GM21515 (cell line): ENCODE results near the gene GRM4.
"Not testable (repeated sequence)": the region's sequence is repeated elsewhere in the genome, so short reads cannot be mapped to it uniquely, and the experiment has no call there.

Experiments used
- ATAC-seq: cut with Tn5 transposase; IDR thresholded peaks from one replicate; pipeline ENCODE4 v1.9.1; 2021; ENCODE audit not compliant: unreplicated experiment

Gene GRM4

DNA sequence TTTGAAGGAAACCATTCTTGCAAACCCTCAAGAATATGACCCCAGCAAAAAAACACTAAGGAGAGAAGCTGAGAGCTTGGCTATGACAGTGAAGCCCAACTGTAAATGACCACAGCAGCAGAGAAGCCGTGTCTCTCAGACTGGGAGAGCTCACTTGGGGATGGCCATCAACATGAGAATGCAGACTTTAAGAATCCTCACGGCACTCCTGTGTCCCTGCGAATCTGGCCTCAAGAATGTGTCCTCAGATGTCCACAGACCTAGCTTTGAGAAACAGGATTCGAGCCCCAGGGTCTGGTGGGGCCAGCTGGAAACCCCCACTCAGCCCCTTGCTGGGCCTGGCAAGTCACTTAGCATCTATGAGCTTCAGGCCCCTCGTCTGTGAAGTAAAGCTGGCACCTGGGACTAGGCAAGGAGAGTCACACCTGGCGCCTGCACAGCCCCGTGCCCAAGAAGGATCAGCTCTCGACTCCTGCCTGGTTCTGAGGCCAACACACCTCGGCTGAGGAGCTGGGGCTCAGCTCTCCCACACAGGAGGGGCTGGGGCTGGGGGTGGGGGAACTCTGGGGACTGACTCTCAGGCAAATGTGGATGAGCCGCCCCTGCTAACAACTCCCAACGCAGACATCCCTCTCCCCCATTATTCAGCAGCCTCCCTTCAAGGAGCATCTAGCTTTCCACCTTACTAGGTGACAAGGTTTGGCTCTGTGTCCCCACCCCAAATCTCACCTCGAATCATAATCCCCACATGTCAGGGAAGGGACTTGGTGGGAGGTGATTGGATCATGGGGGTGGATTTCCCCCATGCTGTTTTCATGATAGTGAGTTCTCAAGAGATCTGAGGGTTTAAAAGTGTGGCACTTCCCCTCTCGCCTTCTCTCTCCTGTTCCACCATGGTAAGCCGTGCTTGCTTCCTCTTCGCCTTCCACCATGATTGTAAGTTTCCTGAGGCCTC lies 97.7 kb downstream of the GRM4 start:
- no peak for ATAC-seq

DNA sequence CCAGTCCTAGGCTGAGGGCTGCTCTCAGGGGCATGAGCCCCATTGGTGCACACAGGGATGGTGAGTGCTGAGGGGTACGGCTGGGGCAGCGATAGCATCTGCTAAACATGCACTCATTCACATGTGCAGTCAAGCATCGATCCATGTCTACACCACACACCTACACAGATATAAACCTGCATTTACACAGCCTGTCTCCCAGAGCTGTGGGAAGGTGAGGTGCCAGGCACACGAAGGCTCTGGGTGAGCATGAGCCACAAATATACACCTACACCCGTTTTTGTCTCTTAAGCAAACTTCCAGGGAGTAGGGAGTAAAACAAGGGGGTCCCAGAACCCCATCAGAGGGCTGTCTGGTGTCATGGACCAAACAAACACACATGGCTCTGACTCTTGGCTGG lies 99.3 kb downstream of the GRM4 start:
- ATAC-seq: no peak

DNA sequence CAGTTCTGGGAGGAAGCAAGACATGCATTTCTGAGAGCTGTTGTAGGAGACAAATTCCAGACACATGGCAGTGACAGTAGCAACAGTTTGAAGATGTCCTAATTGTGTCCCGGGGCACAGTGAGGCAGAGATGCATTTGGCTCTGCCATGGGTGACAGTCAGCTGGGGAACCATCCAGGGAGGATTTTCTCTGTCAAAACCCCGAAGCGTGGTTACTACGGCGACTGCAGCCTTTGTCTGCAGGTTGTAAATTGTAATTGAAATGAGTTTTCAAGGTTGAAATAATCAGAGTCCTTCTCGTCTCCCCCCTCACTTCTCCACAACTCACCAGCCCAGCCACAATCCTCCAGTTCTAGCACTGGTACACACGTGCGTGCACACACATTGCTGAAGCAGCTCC lies 100.1 kb downstream of the GRM4 start:
- ATAC-seq: no peak

DNA sequence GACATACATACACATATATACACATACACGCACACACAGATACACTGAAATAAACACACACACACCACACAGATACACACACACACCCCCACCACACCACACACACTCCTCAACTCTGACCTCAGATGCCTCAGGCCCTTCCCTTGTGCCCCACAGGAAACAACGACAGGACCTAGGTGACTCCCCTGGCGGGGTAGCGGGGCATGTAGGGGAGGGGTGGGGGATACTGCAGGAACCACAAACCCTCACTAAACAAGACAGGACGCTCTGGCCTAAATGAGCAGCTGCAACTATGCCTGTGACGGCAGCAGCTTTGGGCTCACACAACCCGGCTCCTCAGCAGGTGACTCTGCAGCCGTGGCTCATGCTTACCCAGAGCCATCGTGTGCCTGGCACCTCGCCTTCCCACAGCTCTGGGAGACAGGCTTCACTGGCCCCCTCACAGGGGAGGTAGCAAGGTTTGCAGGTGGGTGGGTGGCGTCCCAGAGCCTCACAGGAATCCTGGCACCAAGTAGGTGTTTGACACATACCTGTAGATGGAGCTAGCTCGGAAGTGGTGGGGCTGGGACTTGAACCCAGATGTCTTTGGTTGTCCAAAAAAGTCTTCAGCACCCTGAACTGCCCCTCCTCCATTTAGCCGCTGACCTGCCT lies 100.8 kb downstream of the GRM4 start:
- ATAC-seq: no peak

DNA sequence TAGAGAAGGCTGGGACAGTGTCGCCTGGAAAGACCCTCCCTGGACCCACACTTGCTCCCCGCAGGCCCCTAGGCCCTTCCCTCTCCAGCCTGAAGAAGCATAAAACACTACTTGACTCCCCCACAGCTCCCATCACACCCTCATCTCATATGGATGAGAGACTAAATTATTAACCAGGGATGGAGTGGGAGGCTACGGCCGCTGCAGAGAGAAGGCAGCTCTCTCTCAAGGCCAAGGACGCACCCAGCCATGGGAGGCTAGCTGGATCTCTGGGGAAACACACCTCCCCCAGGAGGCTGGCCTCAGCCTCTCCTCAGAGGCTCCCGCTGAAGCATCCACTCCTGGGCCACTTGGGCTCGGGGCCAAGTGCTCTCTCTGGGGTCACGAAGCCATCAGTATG lies 102.5 kb downstream of the GRM4 start:
- no peak for ATAC-seq

DNA sequence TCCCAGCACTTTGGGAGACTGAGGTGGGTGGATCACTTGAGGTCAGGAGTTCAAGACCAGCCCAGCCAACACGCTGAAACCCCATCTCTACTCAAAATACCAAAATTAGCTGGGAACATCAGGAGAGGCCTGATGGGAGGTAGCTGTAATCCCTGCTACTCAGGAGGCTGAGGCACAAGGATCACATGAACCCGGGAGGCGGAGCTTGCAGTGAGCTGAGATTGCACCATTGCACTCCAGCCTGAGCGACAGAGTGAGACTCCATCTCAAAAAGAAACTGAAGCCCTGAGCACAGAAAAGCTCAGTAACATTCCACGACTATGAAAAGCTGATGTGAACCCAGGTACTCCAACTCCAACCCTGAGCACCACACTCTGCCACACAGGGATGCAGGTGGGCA lies 103.9 kb downstream of the GRM4 start:
- ATAC-seq: not testable (repeated sequence)

DNA sequence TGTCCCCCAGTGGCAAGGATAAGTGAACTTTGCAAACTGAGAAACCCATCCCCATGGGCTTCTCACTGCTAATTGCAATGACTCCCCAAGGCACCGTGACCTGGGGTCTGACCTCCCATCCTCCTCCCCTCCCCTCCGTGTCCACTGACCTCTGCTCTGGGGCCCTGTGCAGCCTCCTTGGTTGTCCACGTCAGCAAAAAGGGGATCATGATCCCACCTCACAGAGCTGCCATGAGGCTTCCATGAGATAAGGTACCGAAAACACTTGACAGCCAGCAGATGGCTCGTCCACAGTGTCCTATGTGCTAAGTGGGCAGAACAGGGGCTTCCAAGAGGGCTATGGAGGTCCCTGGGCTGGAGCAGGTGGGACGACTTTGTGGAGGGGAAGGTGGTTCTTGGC lies 104.5 kb downstream of the GRM4 start:
- no peak for ATAC-seq

DNA sequence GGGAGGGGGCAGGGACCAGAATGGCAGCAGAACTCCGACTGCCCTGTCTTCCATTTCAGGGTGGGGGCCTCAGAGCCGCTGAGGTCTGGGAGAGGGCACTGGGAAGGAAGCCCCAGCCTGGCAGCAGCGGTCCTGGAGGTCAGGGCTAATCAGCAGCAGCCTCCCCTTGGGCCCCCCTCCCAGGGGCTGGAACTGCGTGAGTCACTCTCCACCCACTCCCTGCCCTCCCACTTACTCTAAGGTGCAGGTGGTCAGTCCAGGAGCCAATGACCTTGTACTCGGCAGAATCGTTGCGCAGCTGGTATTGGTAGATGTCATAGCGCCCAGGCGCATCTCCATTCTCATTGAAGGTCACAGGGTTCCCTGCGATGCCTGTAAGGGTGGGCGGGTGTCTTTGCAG lies 105.9 kb downstream of the GRM4 start:
- ATAC-seq: no peak

DNA sequence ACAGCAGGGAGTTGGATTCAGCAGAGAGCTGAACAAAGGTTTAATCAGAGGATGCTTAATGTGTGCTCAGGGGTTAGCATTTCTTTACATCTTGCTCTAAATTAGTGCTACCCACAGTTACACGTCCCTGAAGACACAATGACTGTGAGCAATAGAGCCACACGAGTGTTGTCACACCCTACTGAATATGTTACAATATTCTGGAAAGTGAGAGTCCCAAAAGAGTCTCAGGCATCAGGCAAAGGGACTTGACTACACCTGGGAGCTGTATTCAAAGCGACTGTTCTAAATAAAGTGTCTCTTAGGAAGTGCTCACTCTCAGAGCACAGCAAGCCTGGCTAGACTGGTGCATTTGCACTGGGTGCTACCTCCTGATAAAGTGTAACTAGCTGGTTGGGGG lies 108.7 kb downstream of the GRM4 start:
- ATAC-seq: no peak

DNA sequence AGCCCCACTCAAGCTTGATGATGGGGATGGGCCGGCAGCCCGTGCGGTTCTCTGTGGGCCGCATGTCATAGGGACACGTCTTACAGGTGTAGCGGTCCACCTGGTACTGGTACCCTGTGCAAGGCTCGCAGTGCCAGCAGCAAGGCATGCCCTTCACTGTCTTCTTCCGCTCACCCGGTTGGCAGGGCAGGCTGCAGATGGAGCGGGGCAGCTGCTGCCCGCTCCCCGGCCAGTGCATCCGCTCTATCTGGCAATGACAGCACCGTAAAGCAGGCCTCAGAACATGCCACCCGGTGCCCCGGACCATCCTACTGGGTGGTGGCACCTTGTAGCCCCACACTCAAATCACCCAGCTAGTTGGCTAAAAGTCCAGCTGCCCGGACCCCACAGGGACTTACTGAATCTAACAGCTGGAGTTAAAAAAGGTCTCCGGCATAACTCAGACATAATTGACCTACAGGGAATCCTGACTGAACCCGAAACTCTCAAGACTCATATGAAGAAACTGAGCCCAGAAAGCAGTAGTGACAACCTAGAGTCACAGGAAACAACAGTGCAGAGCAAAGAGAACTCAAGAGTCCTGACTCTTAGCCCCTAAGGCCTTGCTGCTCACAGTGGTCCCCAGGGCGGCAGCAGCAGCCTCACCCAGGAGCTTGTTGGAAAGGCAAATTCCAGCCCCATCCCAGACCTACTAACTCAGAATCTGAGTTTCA lies 109.4 kb downstream of the GRM4 start:
- no peak for ATAC-seq

DNA sequence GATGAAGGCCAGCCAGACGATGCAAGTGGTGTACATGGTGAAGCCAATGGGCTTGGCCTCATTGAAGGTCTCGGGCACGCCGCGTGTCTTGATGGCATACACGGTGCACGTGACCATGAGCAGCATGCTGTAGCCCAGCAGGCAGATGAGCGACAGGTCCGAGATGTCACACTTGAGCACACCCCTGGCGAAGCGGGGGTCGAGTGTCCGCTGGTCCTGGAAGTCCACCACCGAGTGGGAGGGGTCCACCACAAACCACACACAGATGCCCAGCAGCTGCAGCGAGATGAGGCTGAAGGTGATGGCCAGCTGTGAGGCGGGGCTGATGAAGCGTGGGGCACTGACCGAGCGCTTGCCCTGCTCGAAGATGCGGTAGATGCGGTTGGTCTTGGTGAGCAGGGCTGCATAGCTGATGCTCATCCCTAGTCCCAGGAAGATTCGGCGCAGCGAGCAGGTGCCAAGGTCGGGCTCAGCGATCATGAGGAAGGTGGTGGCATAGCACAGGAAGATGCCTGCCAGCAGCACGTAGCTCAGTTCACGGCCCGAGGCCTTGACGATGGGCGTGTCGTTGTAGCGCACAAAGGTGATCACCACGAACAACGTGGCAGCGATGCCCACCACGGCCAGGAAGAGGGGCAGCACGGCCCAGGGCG lies 110.1 kb downstream of the GRM4 start:
- ATAC-seq: no peak

DNA sequence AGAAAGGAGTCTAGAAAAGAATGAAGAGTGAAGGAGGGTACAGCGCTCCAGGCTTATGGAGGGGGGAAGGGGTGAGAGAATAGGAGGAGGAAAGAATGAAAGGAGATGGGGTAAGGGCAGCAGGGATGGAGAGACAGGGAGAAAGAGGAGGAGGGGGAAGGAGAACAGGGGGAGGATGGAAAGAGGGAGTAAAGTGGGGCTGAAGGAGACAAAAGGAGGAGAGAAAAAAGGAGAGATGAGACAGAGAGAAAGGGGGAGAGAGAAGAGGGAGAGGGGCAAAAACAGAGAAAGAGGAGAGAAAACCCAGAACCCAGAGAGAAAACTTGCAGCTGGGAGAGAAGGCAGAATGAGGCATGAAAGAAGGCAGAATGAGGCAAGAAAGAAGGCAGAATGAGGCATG lies 110.7 kb downstream of the GRM4 start:
- no peak for ATAC-seq

DNA sequence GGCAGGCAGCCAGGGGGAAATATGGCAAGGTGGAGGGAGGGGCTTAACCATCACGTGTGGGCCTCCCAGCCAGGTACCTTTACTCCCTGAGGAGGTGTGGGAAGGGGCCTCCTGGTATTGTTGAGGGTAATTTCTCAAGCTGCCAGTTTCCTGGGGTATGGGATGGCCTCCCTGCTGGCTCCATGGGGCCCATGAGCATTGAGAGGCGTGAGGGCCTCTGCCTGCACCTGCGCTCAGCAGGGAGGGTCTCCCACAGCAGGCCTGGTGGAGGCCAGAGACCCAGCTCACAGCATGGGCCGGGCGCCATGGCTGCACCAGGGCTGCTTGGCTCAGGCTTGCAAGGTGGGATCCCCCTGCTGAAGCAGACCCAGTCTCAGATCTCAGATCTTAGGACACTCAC lies 113.0 kb downstream of the GRM4 start:
- ATAC-seq: no peak

DNA sequence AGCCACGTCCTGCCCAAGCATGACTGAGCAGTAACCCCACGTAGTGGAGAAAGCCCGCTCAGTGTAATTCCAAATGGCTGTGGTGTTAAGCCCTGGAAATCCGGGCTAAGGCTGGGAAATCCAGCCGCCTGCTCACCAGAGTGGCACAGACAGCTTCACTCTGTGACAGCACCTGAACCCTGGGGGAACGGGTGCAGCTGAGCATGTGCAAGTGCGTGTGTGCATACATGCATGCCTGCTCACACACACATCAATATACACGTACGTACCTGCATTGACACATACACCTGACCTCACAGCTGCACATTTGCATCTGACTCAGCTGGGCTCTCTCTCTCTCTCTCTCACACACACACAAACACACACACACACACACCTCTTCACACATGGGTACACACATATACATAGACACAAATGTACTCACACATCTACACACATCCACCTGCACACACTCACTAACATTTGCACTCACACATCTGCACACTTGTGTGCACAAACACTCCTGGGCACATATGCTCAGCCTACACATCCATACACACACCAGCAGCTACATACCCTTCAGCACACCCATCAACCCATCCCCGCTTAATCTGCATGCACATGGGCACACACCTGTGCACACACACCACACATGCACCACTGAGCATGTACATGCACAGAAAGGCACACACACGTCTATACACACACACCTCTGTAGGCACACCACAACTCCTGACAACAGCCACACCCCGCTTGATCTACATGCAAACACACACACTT lies 114.1 kb downstream of the GRM4 start:
- no peak for ATAC-seq

DNA sequence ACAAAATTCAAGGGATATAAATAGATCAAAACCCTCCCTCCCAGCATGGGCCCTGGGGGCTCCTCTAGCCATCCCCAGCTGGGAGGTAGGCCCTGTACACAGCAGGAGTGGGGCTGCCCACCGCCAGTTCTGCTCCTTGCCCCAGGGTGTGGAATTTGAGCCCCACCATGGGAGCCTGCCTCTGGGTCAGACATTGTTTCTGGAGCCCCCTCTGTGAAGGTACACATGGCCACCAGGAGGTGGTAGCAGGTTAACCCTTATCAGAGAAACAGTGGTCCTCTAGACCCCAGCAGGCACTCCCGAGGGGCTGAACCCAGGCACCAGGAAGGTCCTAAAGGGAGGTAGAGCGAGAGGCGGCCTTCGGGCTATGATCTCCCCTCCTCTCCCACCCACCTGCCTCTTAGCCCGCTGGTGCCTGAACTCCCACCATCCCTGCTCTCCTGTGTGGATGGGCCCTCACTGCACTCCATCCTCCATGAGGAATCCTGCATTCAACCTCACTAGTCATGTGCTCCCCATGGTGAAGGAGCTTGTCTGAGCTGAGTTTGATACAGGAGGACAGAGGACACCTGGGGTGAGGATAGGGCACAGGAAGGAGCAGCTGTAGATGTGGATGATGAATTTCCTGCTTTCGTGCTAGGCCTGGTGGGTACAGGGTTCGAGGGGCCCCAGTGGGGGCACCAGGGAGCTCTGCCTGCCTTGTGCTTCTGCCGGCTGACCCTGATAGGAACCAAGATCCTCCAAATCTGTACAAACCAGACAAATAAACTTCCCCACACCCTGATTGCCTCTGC lies 114.9 kb downstream of the GRM4 start:
- ATAC-seq: no peak

DNA sequence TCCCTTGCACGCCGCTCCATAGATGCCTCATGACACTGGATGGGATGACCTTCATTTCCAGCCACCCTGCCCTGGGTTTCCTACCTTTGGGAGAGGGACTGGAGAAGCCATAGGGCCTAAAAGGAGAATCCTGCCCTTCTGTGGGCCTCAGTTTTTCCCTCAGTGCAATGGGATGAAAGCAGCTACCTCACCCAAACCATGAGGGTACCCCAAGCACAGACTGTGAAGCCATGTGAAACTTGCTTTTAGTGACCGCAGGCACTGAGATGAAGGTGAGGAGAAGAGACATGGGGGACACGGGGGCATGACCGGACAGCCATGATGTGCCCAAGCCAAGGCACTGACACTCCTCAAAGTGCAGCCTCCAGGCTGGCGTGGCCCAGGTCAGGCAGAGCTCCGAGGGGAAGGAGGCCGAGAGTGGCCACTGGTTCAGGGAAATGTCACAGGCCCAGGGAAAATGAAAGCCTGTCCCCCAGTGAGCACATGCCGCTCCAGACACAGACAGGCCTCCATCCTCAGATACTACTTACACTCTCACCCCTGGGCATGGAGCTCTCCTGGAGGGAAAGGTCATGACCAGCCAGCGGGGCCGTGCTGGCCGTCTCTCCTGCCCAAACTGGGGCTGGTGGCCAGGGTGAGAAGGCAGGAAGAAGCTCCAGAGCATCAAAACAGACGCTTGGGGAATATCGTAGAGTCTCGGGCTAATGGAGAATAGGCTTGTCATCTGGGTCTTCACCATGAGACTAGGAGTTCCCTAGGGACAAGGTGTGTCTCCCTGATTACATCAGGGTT lies 116.2 kb downstream of the GRM4 start:
- ATAC-seq: no peak

DNA sequence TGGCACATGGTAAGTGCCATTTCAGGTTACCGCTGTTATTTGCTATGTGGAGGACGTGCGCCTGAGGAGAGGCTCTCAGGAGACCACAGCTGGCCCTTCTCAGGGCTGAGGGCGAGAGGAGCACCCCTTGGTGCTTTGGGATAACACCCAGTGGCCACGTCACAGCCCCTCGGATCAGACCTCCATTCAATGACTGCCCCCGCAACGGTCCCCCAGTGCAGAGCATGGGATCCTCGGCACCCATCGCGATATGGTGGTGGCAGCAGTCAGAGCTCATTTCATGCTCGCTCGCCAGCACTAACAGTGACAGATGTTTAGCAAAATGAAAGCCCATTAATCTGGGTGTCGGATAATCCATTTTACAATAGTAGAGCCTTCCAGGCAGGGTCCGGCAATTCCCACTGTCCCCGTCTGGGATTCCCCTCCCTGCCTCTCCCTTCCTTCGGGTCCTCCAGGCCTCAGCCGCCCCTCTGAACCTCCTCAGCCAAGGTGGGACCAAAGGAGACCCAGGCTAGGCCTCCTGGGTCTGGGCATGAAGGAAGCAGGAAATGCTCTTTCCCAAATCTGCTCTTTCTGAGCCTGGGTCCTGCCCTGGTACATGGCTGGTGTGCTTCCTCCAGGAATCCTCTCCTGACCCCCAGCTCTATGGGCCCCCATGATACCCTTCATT lies 117.1 kb downstream of the GRM4 start:
- no peak for ATAC-seq

DNA sequence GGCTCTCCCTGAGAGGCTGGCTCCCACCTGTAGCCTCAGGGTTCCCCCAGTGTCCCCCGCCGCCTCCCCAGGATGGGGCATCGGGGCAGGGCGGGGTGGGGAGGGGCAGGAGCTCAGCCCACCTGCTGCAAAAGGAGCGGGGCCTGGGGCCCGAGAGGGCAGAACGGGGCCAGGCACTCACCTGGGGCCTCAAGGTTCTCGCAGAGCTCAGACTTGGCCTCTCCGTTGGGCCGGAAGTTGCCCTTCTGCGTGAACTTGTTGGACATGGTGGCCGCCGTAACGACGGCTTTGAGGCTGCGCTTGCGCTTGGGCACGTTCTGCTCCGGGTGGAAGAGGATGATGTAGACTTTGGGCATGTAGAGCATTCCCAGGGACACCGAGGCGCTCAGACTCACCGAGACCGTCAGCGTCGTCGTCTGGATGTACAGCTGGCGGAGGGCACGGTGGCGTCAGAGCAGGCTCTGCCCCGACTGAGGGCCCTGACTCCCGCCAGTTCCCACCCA lies 117.9 kb downstream of the GRM4 start:
- ATAC-seq: no peak
